ENCODE data around the gene DIP2B.

DIP2B gene

DNA sequence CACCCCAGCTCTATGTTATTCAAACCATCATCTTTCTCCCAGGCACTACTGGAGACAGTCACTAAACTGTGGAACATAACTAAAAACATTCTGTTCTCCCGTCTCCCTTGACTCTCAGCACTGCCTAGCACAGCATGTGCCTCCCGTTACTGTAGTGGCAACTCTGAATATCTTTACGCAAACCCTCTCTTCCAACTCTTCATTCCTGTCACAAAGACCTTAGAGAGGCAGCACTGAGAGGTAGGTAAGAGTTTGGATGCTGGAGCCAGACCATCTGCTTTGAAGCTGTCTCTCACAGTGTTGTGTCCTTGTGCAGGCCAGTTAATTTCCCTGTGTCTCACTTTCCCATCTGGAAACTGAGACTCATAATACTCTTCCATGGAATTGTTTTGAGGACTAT lies 108.1 kb downstream of the DIP2B start:
- no peak for DNase-seq (ENCODE audit: low read depth)

DNA sequence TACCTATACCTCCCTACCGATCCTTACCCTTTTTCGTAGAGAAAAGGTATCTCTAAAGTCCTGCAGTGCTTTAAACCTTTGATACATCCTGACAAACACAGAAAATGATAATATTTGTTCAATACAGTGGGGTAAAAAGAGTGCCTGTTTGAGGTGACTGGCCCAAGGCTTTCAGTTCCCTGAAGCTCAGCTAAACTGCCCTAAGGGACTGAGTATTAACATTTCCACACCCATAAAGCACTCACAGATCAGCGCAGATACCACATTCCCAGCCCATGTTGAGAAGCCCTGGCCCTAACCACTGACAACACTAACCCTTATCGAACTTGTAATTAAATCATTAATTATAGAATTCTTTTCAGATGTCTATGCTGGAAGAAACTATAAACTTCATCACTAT lies 108.7 kb downstream of the DIP2B start:
- DNase-seq (ENCODE audit: low read depth) = no peak

DNA sequence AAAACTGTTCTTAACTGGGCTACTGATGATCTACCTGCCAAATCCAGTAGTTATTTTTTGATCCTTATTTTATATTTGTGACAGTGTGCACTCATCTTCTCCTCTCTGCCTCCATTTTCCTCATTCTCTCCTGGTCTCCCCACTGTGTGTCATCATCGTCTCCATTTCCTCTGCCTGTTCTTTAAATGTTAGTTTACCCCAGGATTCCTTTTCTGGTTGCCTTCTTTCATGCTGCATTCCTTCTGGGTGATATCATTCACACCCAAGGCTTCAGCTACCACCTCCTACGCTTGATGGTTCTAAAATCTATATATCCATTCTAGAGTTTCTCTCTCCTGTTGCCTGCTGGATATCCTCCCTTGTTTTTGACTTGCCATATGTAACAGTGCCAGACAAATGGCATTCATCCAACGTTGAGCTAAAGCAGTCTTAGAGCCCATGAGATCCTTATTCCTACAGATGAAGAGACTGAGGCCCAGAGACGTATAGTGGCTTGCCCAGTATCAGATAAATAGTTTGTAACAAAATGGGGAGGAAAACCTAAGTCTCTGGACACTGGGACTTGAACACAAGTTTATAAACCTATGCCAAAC lies 109.5 kb downstream of the DIP2B start:
- peak; percentile 89 for DNase-seq (ENCODE audit: low read depth)

DNA sequence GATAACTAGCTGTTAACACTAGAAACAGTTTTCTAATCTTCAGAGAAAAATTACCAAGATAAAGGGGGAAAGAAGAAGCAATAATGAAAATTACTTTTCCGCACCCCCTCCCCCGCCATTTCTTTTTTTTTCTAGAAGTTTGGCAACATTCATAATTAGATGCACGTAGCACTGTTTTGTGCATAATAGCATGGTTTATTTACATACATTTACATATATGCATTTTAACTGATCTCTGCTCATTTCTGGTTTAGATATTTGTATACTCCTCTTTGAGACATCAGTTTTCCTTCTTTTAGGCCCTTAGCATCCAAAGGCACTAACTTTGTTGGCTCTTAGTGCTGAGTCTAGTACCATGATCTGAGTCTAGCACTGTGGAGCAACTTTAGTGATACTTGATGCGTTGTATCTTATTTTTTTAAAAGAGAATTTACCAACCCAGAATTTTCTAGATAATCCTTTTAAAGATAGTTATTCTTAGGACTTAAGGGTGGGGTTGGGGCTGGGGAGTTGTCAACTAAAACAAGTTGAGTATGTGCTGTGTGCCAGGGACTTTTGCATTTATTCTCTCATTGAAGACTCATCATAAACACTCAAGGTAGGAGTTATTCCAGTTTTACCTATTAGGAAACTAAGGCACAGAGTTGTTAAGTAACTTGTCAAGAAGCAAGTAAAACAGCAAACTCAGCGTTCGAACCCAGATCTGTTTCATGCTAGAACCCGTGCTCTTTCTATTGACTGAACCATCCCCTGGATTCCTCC lies 110.5 kb downstream of the DIP2B start:
- DNase-seq (ENCODE audit: low read depth) = no peak

DNA sequence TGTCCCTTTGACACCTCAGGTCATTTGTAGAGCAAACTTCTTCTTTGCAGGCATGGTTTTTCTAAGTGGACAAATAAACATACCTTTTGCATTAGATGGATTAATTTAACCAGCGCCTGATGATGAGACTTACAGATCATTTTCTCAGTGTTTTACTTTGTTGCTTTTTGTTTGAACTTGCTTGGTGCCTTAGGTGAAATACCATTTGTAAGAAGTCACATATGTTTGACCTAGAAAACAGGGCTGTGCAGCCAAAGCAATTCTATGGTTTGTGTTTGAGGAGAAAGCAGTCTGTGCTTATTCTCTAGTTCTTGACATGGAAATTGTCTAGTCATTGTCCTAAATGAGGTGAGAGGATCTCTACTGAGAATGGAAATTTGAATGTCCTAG lies 111.1 kb downstream of the DIP2B start:
- peak; percentile 82 for DNase-seq (ENCODE audit: low read depth)

DNA sequence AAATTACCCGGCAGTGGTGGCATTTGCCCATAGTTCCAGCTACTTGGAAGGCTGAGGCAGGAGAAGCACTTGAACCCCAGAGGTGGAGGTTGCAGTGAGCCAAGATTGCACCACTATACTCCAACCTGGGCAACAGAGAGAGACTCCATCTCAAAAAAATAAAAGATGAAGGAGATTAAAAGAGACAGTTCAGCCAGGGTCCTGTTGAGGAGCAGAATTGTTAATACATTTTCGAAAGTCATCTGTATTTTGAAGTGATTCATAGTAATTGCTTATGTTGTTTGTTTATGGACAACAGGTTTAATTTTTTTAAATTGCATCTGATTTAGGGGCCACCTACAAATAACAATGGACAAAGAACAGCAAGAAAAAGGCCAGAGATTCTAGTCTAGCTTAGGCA lies 112.9 kb downstream of the DIP2B start:
- no peak for DNase-seq (ENCODE audit: low read depth)

DNA sequence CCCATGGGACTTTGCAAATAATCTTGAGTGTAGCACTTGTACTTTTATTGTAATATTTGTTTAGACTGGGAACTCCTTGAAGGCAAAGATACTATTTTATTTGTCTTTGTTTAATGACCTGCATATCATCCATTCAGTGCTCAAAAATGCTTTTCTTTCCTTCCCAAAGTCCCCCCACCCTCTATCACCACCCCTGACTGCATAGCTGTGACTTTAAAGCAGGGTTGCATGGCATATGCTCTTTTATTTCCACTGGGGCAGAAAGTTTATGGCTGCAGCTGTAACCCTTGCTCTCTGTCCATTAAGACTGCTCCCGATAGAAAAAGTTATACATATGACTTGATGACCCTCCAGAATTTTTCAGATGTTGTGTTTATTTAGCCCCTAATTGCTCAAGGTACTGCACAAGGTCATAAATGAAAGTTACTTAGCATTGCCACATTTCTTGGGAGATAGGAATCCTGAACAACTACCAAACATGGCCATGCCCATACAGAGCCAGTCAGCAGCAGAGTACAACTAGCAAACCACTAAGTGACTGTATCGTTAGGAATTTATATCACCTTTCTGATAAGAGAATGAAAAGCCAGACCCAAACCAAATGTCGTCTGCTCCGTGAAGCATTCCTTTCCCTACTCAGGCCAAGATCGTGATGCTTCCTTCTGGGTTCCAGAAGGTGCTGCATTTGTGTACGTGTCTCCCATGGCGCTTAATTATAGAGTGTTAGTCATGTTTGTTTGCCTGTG lies 114.3 kb downstream of the DIP2B start:
- DNase-seq (ENCODE audit: low read depth) = peak; percentile 71

DNA sequence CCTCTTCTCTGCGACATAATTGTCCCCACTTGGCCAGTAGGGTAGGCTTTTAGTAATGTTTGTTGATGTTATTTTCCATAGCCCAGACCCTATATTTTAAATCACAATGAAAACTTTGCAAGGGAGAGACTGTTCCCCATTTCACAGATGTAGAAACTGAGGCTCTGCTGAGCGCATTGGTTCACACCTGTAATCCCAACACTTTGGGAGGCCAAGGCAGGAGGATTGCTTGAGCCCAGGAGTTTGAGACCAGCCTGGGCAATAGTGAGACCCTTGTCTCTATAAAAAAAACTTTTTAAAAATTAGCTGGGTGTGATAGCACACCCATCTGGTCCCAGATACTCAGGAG lies 114.8 kb downstream of the DIP2B start:
- DNase-seq (ENCODE audit: low read depth) = no peak

DNA sequence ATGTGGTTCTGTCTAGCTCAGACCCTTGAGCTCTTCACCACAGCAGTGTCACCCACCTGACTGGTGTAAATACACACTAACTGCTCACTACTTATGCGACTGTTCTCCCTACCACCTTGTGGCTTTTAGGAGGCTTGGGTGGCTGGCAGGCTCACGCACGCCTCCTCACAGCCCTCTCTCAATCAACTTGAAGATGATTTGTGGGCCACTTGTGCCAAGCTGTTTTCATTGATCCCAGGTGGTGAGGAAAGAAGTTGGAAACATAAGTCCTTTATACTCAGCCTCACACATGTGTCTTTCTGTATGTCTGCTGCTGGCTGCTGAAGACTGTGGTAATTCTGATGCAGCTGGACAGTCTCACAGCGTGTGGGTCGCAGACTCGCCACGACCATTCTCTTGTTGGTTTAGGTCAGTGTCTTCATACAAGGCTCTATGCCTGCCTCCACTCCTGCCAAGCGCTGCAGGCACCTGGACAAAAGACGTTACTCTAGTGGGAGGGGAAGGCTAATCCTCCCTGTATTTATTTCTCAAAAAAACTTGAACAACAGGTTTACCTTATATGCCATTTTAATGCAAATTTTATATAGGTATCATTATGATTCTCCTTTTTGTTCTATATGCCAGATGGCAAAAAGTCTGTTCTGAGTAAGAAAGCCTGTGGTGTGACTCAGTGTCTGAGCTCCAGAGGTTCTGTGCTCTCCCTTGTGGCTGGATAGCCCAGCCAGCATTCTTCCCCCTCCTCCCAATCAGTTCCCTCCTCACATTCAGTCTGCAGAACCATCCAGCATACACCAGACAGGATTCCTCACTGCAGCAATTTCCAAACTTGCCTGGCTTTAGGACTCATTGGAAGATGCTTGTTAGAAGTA lies 115.6 kb downstream of the DIP2B start:
- peak; percentile 96 for DNase-seq (ENCODE audit: low read depth)

DNA sequence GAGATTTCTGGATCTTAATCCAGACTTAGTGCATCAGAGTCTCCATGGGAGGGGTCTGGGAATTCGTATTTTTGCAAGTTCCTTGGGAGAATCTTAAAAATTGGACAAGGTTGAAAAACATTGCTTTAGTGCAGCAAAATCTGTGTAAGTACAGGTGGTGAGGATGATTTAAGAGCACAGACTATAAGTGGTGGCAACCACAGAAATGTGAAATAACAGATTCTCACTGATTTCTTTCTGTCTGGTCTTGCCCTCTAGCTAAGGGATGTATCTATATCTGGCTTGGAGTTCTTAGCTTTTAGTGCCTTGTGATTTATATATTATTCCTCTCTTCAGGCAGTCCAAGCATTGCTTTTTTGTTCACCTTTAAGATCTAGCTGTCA lies 116.2 kb downstream of the DIP2B start:
- DNase-seq (ENCODE audit: low read depth) = no peak

DNA sequence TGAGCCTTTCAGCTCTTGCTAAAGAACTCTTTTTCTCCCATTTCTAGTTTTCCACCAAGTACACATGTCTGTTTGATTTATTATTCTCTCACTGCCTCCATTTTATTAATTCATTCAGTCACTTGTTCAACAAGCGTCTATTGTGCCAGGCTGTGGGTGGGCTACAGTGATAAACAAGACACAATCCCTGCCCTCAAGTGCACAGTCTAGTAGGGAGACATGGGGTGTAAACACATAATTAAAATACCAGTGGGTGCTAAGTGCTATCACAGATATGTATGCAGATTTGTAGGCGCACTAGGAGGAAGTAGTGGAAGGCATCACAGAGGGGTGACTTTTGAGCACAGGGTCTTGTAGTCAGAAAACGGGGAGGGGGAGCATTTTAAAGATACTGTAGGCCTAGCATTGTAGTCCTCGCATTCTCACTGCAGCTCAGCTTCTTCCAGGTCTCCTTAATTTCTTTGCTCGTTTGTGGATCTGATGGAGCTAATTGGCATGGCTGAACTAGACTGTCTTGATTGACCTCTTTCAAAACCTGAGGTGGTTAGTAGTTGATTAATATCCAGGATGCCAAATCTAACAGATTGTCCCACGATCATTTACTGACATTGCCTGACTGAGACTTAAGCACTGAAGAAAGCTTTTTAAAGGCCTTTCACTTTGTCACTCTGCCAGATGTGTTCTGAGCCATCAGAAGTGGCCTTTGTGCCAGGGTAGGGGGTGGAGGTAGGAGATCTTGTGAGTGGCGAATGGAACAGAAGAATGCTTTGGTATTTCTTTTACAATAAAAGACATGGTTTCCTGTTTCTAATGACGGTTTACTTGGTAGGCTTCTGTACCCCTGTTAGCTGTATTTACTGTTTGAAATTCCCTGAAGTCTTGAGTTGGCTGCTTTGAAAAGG lies 116.9 kb downstream of the DIP2B start:
- DNase-seq (ENCODE audit: low read depth) = no peak

DNA sequence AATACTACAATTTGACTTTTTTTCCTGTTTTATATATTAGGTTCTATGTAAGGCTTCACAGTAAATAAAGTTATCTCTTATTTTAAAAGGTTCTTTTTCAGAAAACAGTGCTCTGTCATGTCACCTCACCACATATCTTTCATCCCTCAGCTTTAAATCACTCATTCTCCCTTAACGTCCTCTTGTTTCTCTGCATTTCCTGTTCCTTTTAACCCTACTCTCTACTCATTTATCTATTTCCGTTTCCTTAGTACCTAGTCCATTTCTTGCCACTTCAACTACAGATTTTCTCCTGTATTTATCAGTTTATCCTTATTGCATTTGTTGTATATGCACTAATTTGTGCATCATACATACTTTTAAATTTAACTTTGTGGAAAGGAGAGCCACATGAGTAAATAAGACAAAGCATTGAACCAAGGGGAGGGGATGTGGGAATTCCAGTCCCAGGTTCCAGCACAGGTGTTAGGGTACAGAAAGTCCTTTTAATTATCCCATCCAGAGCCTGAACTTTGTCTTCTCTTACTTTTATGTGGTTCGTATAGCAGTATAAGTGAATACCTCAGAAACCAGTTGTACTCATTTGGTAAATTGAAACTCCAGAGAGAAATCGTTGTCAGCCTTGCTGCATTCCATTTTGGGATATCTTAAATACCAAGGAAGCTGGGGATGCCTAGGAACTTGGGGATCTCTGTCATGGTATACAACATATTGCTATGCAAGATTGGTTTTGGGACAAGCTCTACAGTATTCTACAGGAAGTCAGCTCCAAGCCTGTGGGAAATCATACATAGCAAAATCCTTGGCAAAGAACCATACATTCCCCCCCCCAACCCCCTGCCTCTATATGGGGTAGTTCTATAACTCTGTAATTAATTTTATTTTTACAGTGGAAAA lies 120.5 kb downstream of the DIP2B start:
- no peak for DNase-seq (ENCODE audit: low read depth)

DNA sequence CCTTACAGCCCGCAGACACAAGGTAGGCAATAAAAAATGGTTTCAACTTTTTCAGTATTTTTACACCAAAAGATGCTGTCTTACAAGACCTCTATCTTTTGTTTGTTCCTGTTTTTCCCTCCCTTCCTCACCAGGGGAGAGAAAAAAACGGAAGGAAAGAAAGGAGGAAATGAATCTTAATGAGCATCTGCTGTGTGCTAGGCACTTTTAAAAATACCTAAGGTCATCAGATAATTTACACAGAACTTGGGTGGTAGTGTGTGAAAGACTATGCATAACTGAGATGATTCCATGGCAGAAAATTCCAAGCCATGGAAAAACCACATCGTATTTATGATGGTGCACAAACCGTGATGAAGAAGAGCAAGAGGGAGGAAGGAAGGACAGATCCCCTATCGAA lies 121.2 kb downstream of the DIP2B start:
- DNase-seq (ENCODE audit: low read depth) = no peak

DNA sequence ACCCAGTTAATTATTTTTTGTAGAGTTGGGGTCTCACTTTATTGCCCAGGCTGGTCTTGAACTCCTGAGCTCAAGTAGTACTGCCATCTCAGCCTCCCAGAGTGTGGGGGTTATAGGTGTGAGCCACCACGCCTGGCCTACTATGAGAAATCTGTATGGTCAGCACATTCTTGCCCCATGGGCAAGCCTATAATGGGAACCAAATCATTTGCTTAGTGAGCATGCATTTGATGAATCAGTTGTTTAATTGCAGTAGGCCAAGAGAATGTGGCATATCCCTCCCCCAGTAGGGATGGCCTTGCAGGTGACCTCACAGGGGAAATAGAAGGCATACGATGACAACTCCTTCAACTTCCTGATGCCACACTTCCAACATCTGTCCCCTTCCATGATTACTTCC lies 122.7 kb downstream of the DIP2B start:
- DNase-seq (ENCODE audit: low read depth) = no peak

DNA sequence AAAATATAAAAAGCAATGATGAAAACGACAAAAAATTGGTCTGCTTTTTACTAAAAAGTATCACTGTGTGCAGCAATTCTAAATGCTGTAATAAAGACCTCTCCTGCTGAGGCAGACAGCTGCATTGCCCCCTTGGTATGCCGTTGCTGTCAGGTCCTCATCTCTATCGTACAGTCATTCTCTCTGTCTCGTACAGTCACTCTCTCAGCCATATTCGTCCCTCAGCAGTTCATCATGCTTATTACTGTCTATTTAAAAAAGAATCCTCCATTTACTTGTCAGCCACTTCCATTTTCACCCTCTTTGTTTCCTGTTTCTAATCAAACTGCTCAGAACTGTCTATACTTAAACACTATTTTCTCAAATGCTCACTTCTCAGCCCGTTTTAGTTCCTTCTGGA lies 123.6 kb downstream of the DIP2B start:
- DNase-seq (ENCODE audit: low read depth) = no peak

DNA sequence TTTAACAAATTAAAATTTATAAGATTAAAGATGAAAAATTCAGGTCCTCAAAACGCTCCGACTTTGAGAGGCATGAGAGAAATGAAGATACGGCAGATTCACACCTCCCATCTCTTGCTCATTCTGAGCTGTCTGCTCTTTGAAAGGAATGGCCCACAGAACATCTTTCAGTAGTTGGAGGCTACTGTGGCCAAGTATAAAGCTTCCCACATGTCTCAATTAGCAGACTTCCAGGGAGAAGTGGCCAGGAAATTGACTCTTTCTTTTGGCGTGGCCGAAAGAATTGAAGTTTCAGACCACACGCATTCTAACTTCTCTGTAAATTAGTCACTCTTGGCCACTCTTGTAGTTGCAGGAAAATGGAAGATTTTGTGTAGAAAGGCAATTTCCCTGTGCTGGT lies 129.2 kb downstream of the DIP2B start:
- peak; percentile 59 for DNase-seq (ENCODE audit: low read depth)

DNA sequence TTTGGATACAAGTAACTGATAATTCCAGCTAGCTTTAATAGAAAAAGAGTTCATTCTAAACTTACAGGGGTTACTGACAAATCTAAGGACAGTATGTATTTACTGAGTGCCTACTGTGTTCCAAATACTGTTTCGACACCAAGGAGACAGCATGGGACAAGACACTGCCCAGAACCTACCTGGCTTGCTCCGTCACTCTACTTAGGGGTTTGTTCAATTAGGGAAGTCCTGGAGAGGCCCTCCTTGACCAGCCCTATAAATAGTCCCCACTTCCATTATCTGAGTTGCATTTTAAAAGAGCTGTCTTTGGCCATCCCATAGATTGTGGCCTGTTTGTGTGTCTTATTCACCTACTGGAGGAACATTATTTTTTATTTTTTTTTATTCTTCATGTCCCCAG lies 129.6 kb downstream of the DIP2B start:
- DNase-seq (ENCODE audit: low read depth) = no peak

DNA sequence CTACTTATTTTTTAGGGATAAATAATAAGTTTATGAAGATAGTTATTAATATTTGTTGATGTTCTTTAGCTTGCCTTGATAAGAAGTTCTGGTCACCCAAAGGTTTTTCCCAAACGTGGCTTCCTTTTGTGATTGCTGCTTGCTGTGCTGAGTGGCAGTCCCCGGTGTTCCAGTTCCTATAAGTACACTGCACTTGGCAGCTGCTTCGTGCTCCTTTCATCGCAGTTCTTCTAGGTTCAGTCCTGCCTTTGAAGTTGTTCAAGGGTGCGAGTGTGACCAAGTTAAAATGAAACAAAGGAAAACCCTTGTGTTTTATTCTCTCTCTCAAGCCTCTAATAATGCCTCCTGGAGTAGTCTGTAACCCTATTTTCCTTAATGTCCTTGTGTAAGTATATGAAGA lies 130.6 kb downstream of the DIP2B start:
- DNase-seq (ENCODE audit: low read depth) = no peak

DNA sequence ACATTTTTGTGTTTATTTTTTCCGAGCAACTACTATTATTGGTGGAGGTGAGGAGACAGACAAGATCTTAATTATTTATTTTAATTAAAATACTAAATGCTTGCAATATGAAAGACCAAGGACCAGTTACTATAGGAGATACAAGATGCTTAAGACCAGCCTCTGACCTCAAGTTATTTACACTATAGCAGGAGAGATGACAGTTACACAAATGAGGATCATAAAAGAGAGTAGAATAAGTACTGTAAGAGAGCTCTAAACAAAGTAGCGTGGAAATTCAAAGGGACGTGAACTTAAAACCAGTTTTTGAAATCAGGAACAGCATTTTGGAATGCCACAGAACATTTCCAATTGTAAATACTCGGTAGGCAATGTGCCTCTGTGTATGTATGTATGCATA lies 131.1 kb downstream of the DIP2B start:
- no peak for DNase-seq (ENCODE audit: low read depth)

DNA sequence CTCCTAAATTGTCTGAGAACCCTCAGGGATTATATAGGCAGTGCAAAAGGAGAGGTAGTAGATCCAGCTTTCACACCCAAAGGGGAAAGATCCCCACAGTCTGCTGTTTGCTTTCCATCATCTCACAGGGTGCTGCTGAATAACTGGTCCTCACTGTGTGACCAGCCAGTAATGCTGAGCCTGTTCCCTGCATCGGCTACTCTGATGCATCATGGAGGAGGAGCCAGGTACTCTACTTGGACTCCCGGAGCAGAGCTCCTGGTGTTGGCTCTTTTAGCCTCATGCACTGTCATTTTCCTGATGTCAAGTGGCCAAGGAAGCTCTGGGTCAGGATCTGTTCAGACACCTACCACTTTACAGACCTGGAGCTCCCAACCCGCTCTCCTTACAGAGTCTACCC lies 131.7 kb downstream of the DIP2B start:
- no peak for DNase-seq (ENCODE audit: low read depth)
